ENCODE results near the gene CCDC149.

Gene CCDC149

DNA sequence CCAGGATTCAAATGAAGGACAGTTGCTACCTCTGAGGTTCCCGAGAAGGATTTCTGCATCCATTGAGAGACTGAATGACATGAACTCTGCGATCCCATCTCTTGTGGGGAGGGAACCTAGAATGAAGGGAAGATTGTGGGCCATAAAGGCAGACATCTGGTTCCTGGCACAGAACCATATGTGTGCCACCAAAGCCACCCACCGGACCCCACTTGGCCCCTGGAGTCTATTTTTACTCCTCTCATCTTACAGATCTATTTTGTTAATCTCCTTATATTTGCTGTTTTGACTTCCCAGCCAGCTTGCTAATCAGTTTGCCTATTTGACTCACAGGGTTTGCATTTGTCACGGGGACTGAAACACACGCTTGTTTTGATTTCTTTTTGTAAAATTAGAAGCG lies 110.2 kb downstream of the CCDC149 start:
- no peak for DNase-seq (ENCODE audit: low spot score)

- DNase-seq (ENCODE audit: low spot score), result no peak
These were observed 111.5 kb downstream of the CCDC149 start for GRCh38 chr4:24801136-24801855.

DNA sequence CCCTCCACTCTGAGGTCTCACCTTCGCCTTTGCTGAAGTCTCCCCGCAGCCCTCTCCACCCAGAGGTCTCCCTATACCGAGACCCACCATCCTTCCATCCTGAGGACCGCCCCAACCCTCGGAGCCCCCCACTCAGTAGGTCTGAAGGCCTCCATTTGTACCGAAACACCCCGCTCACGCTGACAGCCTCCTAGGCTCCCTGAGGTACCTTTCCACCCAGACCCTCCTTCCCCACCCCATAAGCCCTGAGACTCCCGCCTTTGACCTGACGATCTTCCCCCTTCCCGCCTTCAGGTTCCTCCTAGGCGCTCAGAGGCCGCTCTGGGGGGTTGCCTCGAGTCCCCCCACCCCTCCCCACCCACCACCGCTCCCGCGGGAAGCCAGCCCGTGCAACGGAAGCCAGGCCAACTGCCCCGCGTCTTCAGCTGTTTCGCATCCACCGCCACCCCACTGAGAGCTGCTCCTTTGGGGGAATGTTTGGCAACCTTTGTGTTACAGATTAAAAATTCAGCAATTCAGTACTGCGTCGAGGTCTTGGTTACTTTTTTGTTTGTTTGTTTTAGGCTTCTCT lies 112.4 kb downstream of the CCDC149 start:
- DNase-seq (ENCODE audit: low spot score), result no peak

- no peak for DNase-seq (ENCODE audit: low spot score)
These were observed 113.1 kb downstream of the CCDC149 start for GRCh38 chr4:24799544-24800324.

- no peak for DNase-seq (ENCODE audit: low spot score)
These were observed 113.7 kb downstream of the CCDC149 start for GRCh38 chr4:24799196-24799543.

DNA sequence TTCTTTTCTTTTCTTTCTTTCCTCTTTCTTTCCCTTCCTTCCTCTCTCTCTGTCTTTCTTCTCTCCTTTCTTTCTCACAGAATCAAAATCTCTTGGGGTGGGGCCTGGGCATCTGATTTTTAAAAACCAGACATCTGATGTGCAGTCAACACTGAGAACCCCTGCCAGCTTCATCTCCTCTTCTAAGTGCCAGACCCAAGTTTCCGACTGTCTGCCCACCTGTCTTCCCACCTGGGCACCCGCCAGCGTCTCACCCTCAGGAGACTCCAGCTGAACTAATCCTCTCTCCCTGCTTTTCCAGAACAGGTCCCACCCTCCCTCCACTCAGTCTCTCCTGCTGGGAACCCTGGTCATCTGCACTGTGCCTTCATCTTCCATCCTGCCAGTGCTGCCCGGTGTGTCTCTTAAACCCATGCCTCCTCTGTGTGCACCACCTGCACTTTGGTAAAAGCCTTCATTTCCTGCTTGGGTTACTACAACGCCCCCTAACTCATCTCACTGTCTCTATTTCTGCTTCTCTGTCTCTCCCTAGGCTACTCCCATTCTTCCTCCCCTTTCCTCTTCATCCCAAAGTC lies 114.7 kb downstream of the CCDC149 start:
- DNase-seq (ENCODE audit: low spot score), result peak; percentile 45

DNA sequence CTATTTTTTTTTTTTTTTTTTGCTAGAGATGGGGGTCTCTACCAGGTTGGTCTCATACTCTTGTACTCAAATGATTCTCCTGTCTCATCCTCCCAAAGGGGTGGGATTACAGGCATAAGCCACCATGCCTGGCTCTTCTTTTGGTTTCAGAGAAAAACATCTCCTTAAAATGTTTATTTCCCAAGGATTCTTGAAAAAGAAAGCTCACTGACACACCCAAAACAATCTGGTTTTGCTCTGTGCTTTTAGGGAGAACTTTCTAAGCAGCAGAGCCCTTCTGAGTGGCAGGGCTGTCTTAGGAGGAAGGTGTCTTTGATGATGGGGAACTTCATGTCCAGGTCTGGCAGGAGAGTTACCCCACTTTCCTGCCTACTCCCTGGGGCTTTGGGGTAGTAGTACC lies 116.2 kb downstream of the CCDC149 start:
- DNase-seq (ENCODE audit: low spot score), result no peak

DNA sequence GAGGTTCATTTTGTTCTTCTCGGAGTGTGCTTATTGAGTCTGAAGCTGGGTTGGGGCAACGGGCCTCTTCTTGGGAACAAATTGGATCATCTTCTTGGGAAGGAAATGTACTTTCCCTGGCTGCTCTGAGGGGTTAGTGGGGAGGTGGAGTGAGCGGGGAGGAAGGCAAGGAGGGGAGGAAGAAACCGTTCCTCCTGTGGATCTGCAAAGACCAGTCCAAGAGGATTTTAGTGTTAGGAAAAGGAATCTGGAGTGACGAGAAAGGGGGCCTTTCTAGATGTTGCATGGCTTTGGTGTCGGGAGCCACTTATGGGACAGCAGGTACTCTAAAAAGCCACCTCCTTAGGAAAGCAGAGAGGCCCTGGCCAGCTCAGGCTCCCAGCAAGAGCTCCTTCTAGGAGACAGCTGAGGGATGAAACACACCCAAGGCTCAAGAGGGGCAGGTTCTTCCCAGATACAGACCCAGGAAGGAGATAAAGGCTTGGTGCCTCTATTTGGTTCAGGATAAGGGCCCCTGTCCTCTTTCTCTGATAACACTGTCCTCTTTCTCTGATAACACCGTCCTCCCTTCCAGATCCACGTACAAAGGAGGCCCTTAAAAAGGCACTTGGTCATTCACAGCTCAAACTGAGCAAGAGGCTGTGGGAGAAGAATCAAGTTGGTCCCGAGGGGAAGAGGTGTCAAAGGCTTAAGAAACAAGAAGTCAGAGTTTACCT lies 117.0 kb downstream of the CCDC149 start:
- DNase-seq (ENCODE audit: low spot score), result no peak

DNA sequence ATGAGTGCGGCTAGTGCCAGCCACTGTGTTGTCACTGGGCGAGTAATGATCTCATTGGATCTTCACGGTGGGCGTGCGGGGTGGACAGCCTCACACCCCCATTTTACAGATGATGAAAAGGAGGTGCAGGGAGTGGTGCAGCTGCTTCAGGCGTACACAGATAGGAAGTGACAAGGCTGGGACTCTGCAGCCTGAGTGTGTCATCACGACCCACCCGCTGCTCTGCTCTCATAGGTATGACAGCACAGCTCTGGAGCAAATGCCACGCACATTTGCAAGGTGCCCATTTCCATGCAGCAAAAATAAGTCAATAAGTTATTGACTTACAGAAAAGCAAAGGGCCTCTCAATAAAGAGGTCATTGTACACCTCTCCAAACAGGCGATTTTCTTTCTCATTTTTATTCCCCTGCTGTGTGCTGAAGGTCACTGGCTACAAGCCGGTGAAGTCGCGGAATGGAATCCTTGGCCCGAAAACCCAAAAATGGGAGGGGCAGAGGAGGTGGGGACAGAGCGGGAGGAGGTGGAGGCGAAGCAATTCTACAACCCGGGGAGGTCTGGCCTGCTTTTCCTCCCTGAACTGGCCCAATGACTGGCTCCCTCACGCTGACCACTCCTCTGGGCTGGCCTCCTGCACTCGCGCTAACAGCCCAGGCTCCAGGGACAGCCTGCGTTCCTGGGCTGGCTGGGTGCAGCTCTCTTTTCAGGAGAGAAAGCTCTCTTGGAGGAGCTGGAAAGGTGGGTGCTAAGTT lies 117.8 kb downstream of the CCDC149 start, which contains the start of gene SOD3:
TSS of gene SOD3 (plus strand) at position 658 of the 750 bp plus-strand sequence. CDS start 3,949 bp downstream, outside the sequence.
- DNase-seq (ENCODE audit: low spot score), result peak; percentile 74

DNA sequence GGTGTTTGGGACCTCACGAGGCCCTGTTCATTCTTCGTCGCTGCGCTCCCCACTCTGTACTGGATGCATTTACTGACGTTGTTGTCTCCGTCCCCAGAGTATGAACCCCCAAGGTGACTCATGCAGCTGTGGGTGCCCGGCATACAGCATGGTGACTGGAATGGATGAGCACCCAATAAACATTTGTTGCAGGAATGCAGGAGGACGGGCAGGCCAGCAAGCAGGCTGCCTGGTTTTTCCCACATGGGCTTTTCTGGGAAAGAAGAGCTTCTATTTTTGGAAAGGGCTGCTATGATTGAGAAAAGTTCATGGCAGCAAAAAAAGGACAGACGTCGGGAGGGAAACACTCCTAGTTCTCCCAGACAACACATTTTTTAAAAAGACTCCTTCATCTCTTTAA lies 118.4 kb downstream of the CCDC149 start:
- peak; percentile 29 for DNase-seq (ENCODE audit: low spot score)

DNA sequence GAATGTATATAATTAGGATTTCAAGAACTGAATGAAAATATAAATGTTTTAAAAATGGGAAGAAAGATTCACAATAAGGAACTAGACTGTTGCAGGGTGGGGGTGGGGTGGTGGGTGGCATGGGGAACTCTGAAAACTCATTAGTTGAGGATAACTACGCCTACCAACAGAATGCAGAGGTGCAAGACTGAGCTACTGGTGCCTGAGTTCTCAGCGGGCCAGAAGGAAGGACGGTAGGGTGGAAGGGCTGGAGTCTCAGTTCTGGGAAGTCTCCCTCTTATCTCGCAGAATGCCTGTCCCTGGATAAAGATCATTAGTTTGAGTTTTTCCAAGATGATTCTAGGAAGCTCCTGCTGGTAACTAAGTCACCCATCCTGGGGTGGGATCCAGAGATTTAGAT lies 118.8 kb downstream of the CCDC149 start:
- no peak for DNase-seq (ENCODE audit: low spot score)

DNA sequence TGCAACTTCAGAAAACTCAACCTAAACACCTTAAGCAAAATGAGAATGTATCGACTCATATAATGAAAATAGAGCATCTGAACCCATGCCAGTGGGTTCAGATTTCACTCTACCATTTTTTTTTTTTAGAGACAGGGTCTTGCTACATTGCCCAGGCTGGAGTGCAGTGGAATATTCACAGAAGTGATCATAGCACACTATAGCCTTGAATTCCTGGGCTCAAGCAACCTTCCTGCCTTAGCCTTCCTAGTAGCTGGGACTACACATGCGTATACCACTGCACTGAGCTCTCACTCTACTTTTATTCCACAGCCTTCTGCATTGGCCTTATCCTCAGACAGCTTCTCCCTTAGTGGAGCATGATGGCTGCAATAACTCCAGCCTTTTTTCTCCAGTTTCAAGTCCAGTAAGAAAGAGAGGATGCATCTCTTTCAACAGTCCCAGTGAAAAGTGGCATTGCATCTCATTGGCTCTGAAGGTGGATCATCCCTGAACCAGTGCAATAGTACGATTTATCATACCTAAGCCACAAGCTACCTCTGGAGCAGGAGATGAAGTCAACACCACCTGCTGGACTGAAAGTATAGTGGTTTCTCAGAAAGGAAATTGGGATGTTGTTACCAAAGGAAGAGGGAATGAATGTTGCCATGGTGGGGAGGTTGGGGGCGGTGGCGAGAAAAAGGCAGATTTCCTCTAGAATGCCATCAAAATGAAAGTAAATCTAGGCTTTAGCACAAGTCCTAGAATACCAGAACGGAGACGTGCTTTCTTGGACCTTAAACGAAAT lies 119.4 kb downstream of the CCDC149 start:
- no peak for DNase-seq (ENCODE audit: low spot score)

DNA sequence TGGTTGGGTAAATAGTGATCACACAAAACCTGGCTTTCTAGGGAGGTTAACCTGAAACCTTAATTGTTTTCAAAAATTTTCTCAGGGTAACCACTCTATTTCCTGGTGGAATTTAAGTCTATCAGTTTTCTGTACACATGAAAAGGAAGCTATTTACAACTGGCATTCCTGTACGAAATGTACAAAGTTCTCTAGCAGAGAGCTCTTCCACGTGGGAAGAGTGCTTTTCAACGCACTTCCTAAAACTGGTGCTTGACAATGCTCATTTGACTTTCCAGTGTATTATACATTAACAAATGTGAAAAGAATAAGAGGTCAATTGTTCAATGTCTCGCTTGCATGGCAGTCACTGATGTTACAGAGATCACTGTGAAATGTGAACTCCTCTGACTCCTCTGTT lies 120.3 kb downstream of the CCDC149 start:
- no peak for DNase-seq (ENCODE audit: low spot score)

DNA sequence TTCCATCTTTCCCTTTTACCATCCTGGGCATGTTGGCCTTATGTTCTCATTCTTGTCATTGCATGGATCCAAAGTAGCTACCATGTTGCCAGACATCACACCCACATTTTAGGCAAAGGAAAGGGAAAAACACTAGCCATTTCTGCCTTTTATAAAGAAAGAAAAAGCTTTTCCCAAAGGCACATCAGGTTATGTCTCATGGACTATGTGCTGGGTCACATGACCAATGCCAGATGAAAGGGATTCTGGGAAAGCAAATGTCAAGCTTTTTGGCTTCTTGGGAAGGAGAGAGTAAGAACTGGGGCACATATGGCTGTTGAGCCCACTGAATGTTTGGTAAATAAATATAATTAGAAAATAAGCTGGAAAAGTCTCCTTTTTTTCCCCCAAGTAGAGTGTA lies 121.8 kb downstream of the CCDC149 start:
- DNase-seq (ENCODE audit: low spot score), result no peak

- no peak for DNase-seq (ENCODE audit: low spot score)
These were observed 129.3 kb downstream of the CCDC149 start for GRCh38 chr4:24783506-24783905.

DNA sequence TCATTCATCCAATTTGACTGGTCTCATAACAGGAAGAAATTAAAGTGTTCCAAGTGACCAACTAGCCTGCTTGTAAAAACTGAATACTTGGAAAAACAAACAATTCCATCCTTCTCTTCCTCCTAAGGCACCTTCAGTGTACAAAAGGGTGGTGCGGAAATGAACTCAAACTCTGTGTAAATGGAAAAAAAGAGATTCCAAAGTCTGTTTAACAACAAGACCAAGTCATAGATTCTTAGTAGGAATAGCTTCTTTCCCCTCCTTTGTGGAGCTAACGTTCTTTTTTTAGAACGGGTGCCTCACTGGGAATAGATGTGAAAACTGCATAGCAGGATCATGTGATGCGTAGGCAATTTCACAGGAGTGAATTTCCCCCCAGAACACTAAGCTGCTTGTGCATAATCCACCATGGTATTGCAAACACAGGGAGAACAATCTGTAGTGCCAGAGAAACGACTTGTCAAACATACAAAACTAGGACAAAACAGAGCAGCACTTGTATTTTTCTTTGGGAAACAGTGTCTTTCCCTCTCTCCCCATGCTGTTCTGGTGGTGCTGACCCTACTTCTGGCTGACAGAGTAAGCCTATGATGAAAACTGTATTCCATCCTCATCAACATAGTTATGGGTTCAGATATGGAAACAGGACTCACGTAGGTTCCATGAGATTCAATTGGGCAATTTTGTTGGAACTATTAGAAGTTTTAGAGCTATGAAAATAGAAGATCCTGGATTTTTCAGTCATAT lies 130.7 kb downstream of the CCDC149 start:
- no peak for DNase-seq (ENCODE audit: low spot score)

DNA sequence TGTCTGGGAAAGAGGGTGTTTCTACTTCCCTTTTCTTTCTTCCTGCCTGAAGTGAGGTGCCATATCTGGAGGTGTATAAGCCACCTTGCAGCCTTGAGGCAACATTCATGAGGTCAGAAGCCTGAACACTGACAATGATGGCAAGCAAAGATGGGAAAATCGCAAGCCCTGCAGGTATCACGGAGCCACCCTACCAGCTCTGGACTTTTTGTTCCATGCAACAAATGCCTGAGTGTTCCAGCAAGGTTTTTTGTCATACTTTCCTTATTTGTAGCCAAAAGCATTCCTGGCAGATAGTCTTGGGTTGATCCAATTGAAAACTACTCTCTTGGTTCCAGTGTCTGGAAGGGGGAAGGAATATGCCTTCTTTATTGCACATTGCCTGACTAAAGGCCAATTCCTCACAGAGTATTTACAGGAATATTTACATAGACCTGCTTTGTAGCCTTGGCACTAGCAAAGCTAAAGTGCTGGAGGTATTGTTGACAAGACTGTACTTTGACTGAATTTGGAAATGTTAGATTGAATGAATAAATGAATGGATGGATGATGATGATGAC lies 131.8 kb downstream of the CCDC149 start:
- DNase-seq (ENCODE audit: low spot score), result no peak

DNA sequence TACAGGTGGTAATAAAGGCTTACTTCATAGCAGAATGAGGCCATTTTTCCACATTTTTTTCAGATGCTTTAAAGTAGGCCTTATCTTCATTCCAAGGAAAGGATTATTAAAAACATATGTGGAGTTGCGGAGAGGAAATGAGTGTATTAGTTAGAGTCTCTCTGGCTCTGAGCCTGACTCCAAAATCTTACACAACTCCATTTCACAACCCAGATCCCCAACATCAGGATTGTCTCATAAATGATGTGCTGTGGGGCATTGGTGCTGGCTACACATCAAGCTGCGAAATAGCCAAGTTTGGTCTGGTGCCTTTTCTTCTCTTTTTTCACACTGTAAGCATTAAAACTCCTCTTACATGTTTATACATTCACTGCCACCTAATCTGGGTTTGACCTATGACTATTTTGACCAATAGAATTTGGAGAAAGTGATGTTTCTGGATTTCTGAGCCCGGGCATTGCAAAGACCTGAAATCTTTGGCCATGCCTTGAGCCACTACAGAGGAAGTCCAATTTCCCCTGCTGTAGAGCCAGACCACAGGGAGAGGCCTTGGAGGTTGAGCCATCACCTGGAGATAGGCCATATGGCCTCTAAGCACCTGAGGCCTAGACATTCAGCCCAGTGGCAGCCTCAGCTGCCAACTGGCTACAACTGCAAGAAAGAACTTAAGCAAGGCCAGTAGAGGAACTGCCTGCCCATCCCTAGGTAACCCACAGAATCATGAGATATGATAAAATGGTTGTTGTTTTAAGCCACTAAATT lies 134.2 kb downstream of the CCDC149 start:
- DNase-seq (ENCODE audit: low spot score), result no peak
